Measurements from ENCODE around the gene LAMP5. TPM values are rescaled to one million over a fixed set of nuclear protein-coding genes. Genes with fewer than 3 reads are reported as not detected.

The LAMP5 gene
- total and polyA plus RNA-seq, 4 donors = 0.16 to 0.75 (median 0.22) TPM

GRCh38 chr20:9570612-9571011 lies 56.2 kb downstream of the LAMP5 start:
- intact Hi-C loops (cut with DNase I) = no loop called here
- ATAC-seq (ENCODE audit: low FRiP score) = no peak
- DNase-seq = no peak
- Histone ChIP-seq H3K27ac (ENCODE audit: low read depth in 1 of 2, low read length in 2 of 2) (no peak overlapping the region), H3K36me3 (ENCODE audit: control insufficient read depth in 1 of 2, insufficient read depth in 2 of 2, low read length in 1 of 2) (no peaks in the 10 kb centered on the region), H3K27me3 (ENCODE audit: control insufficient read depth in 1 of 2, insufficient read depth in 2 of 2, low read length in 1 of 2) (peaks cover 0 to 2% of the 10 kb centered on the region in 2 donors), H3K4me3 (ENCODE audit: low read length in 2 of 2) (no peak overlapping the region), H3K9me3 (ENCODE audit: control insufficient read depth, low read length) (peaks cover 6% of the 10 kb centered on the region), H3K4me1 (ENCODE audit: control insufficient read depth in 1 of 2, insufficient read depth in 2 of 2, low read length in 2 of 2) (no peaks in the 10 kb centered on the region)
- 69 to 73% methylated on average over 2 of the region's 2 CpGs for WGBS, 2 donors

GRCh38 chr20:9571783-9572182 lies 57.4 kb downstream of the LAMP5 start:
- Histone ChIP-seq H3K4me3 (ENCODE audit: low read length in 2 of 2) (no peak overlapping the region), H3K27ac (ENCODE audit: low read depth in 1 of 2, low read length in 2 of 2) (no peak overlapping the region), H3K36me3 (ENCODE audit: control insufficient read depth in 1 of 2, insufficient read depth in 2 of 2, low read length in 1 of 2) (no peaks in the 10 kb centered on the region), H3K4me1 (ENCODE audit: control insufficient read depth in 1 of 2, insufficient read depth in 2 of 2, low read length in 2 of 2) (no peaks in the 10 kb centered on the region), H3K27me3 (ENCODE audit: control insufficient read depth in 1 of 2, insufficient read depth in 2 of 2, low read length in 1 of 2) (peaks cover 0 to 2% of the 10 kb centered on the region in 2 donors), H3K9me3 (ENCODE audit: control insufficient read depth, low read length) (peaks cover 6% of the 10 kb centered on the region)
- no peak for ATAC-seq (ENCODE audit: low FRiP score)
- no peak for DNase-seq
- WGBS, 2 donors = 42 to 44% methylated on average over 3 of the region's 3 CpGs
- intact Hi-C loops (cut with DNase I) = no loop called here

GRCh38 chr20:9572670-9573069 lies 58.3 kb downstream of the LAMP5 start:
- Histone ChIP-seq H3K36me3 (ENCODE audit: control insufficient read depth in 1 of 2, insufficient read depth in 2 of 2, low read length in 1 of 2) (no peaks in the 10 kb centered on the region), H3K4me1 (ENCODE audit: control insufficient read depth in 1 of 2, insufficient read depth in 2 of 2, low read length in 2 of 2) (no peaks in the 10 kb centered on the region), H3K9me3 (ENCODE audit: control insufficient read depth, low read length) (peaks cover 6% of the 10 kb centered on the region), H3K27me3 (ENCODE audit: control insufficient read depth in 1 of 2, insufficient read depth in 2 of 2, low read length in 1 of 2) (peaks cover 0 to 2% of the 10 kb centered on the region in 2 donors), H3K27ac (ENCODE audit: low read depth in 1 of 2, low read length in 2 of 2) (no peak overlapping the region), H3K4me3 (ENCODE audit: low read length in 2 of 2) (no peak overlapping the region)
- 10 to 19% methylated on average over 2 of the region's 2 CpGs for WGBS, 2 donors
- DNase-seq (no peak), ATAC-seq (ENCODE audit: low FRiP score) (no peak)
- intact Hi-C loops (cut with DNase I) = no loop called here

GRCh38 chr20:9573335-9574151 lies 59.2 kb downstream of the LAMP5 start:
- no peak overlapping the region for H3K27ac ChIP-seq (ENCODE audit: low read depth in 1 of 2, low read length in 2 of 2)
- no peaks in the 10 kb centered on the region for H3K4me1 ChIP-seq (ENCODE audit: control insufficient read depth in 1 of 2, insufficient read depth in 2 of 2, low read length in 2 of 2)
- intact Hi-C loops (cut with DNase I) = no loop called here
- no peaks in the 10 kb centered on the region for H3K36me3 ChIP-seq (ENCODE audit: control insufficient read depth in 1 of 2, insufficient read depth in 2 of 2, low read length in 1 of 2)
- no peak for DNase-seq
- H3K4me3 ChIP-seq (ENCODE audit: low read length in 2 of 2) = no peak overlapping the region
- peaks cover 0 to 2% of the 10 kb centered on the region in 2 donors for H3K27me3 ChIP-seq (ENCODE audit: control insufficient read depth in 1 of 2, insufficient read depth in 2 of 2, low read length in 1 of 2)
- peaks cover 6% of the 10 kb centered on the region for H3K9me3 ChIP-seq (ENCODE audit: control insufficient read depth, low read length)
- WGBS, 2 donors = 45 to 52% methylated on average over 13 of the region's 13 CpGs
- no peak for ATAC-seq (ENCODE audit: low FRiP score)

- H3K4me3 ChIP-seq (ENCODE audit: low read length in 2 of 2) = no peak overlapping the region
- no peaks in the 10 kb centered on the region for H3K4me1 ChIP-seq (ENCODE audit: control insufficient read depth in 1 of 2, insufficient read depth in 2 of 2, low read length in 2 of 2)
- H3K27me3 ChIP-seq (ENCODE audit: control insufficient read depth in 1 of 2, insufficient read depth in 2 of 2, low read length in 1 of 2) = peaks cover 0 to 2% of the 10 kb centered on the region in 2 donors
- no peak overlapping the region for H3K27ac ChIP-seq (ENCODE audit: low read depth in 1 of 2, low read length in 2 of 2)
- intact Hi-C loops (cut with DNase I) = no loop called here
- no peaks in the 10 kb centered on the region for H3K36me3 ChIP-seq (ENCODE audit: control insufficient read depth in 1 of 2, insufficient read depth in 2 of 2, low read length in 1 of 2)
- DNase-seq = no peak
- WGBS, 2 donors = 80 to 81% methylated on average over 7 of the region's 7 CpGs
- ATAC-seq (ENCODE audit: low FRiP score) = no peak
- H3K9me3 ChIP-seq (ENCODE audit: control insufficient read depth, low read length) = peaks cover 5% of the 10 kb centered on the region
These were observed 59.8 kb downstream of the LAMP5 start for GRCh38 chr20:9574181-9574580.

GRCh38 chr20:9574776-9575175 lies 60.4 kb downstream of the LAMP5 start:
- Histone ChIP-seq H3K4me1 (ENCODE audit: control insufficient read depth in 1 of 2, insufficient read depth in 2 of 2, low read length in 2 of 2) (no peaks in the 10 kb centered on the region), H3K27ac (ENCODE audit: low read depth in 1 of 2, low read length in 2 of 2) (no peak overlapping the region), H3K4me3 (ENCODE audit: low read length in 2 of 2) (no peak overlapping the region), H3K27me3 (ENCODE audit: control insufficient read depth in 1 of 2, insufficient read depth in 2 of 2, low read length in 1 of 2) (no peaks in the 10 kb centered on the region), H3K36me3 (ENCODE audit: control insufficient read depth in 1 of 2, insufficient read depth in 2 of 2, low read length in 1 of 2) (no peaks in the 10 kb centered on the region), H3K9me3 (ENCODE audit: control insufficient read depth, low read length) (peaks cover 1% of the 10 kb centered on the region)
- DNase-seq (no peak), ATAC-seq (ENCODE audit: low FRiP score) (no peak)
- 83 to 89% methylated on average over 3 of the region's 3 CpGs for WGBS, 2 donors
- intact Hi-C loops (cut with DNase I) = no loop called here

GRCh38 chr20:9575836-9576235 lies 61.4 kb downstream of the LAMP5 start:
- WGBS, 2 donors = 92 to 94% methylated on average over 1 of the region's 1 CpG
- intact Hi-C loops (cut with DNase I) = no loop called here
- Histone ChIP-seq H3K9me3 (ENCODE audit: control insufficient read depth, low read length) (peaks cover 1% of the 10 kb centered on the region), H3K36me3 (ENCODE audit: control insufficient read depth in 1 of 2, insufficient read depth in 2 of 2, low read length in 1 of 2) (no peaks in the 10 kb centered on the region), H3K4me3 (ENCODE audit: low read length in 2 of 2) (no peak overlapping the region), H3K27me3 (ENCODE audit: control insufficient read depth in 1 of 2, insufficient read depth in 2 of 2, low read length in 1 of 2) (no peaks in the 10 kb centered on the region), H3K4me1 (ENCODE audit: control insufficient read depth in 1 of 2, insufficient read depth in 2 of 2, low read length in 2 of 2) (no peaks in the 10 kb centered on the region), H3K27ac (ENCODE audit: low read depth in 1 of 2, low read length in 2 of 2) (no peak overlapping the region)
- ATAC-seq (ENCODE audit: low FRiP score) (no peak), DNase-seq (no peak)

GRCh38 chr20:9576695-9577094 lies 62.3 kb downstream of the LAMP5 start:
- intact Hi-C loops (cut with DNase I) = no loop called here
- Histone ChIP-seq H3K36me3 (ENCODE audit: control insufficient read depth in 1 of 2, insufficient read depth in 2 of 2, low read length in 1 of 2) (no peaks in the 10 kb centered on the region), H3K9me3 (ENCODE audit: control insufficient read depth, low read length) (peaks cover 1% of the 10 kb centered on the region), H3K27me3 (ENCODE audit: control insufficient read depth in 1 of 2, insufficient read depth in 2 of 2, low read length in 1 of 2) (no peaks in the 10 kb centered on the region), H3K27ac (ENCODE audit: low read depth in 1 of 2, low read length in 2 of 2) (no peak overlapping the region), H3K4me3 (ENCODE audit: low read length in 2 of 2) (no peak overlapping the region), H3K4me1 (ENCODE audit: control insufficient read depth in 1 of 2, insufficient read depth in 2 of 2, low read length in 2 of 2) (no peaks in the 10 kb centered on the region)
- 69 to 70% methylated on average over 4 of the region's 4 CpGs for WGBS, 2 donors
- ATAC-seq (ENCODE audit: low FRiP score) (no peak), DNase-seq (no peak)

GRCh38 chr20:9577397-9577796 lies 63.0 kb downstream of the LAMP5 start:
- no peaks in the 10 kb centered on the region for H3K36me3 ChIP-seq (ENCODE audit: control insufficient read depth in 1 of 2, insufficient read depth in 2 of 2, low read length in 1 of 2)
- DNase-seq = no peak
- no peaks in the 10 kb centered on the region for H3K27me3 ChIP-seq (ENCODE audit: control insufficient read depth in 1 of 2, insufficient read depth in 2 of 2, low read length in 1 of 2)
- whole genome bisulfite sequencing, 2 donors = 67 to 73% methylated on average over 7 of the region's 7 CpGs
- no peak for ATAC-seq (ENCODE audit: low FRiP score)
- intact Hi-C loops (cut with DNase I) = no loop called here
- peaks cover 1% of the 10 kb centered on the region for H3K9me3 ChIP-seq (ENCODE audit: control insufficient read depth, low read length)
- H3K4me3 ChIP-seq (ENCODE audit: low read length in 2 of 2) = no peak overlapping the region
- no peak overlapping the region for H3K27ac ChIP-seq (ENCODE audit: low read depth in 1 of 2, low read length in 2 of 2)
- H3K4me1 ChIP-seq (ENCODE audit: control insufficient read depth in 1 of 2, insufficient read depth in 2 of 2, low read length in 2 of 2) = no peaks in the 10 kb centered on the region
